Loucy (cell line): ENCODE results near the gene BCAS3.

Experiments used
- EZH2phosphoT487 ChIP-seq: fragments of 200-600 bp; IDR thresholded peaks from 2 replicates; pipeline ENCODE4 v1.6.1; 2018; ENCODE audit warnings: antibody characterized with exemption, mild to moderate bottlenecking, moderate library complexity, borderline replicate concordance
- TF ChIP-seq, protein P1 (sequence below): fragments of 200-600 bp; sonication (generic); conservative IDR thresholded peaks from 2 replicates; pipeline ENCODE4 v1.5.1; 2014; ENCODE audit warnings: mild to moderate bottlenecking, antibody characterized with exemption, low read length

GRCh38 chr17:61265397-61265796 is 587.7 kb downstream of the BCAS3 start:
- TF ChIP-seq, protein P1, sequence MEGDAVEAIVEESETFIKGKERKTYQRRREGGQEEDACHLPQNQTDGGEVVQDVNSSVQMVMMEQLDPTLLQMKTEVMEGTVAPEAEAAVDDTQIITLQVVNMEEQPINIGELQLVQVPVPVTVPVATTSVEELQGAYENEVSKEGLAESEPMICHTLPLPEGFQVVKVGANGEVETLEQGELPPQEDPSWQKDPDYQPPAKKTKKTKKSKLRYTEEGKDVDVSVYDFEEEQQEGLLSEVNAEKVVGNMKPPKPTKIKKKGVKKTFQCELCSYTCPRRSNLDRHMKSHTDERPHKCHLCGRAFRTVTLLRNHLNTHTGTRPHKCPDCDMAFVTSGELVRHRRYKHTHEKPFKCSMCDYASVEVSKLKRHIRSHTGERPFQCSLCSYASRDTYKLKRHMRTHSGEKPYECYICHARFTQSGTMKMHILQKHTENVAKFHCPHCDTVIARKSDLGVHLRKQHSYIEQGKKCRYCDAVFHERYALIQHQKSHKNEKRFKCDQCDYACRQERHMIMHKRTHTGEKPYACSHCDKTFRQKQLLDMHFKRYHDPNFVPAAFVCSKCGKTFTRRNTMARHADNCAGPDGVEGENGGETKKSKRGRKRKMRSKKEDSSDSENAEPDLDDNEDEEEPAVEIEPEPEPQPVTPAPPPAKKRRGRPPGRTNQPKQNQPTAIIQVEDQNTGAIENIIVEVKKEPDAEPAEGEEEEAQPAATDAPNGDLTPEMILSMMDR, result no peak
- TF ChIP-seq EZH2phosphoT487, result no peak
